Measurements from ENCODE around the gene ITIH1.

- TF ChIP-seq, protein P1, sequence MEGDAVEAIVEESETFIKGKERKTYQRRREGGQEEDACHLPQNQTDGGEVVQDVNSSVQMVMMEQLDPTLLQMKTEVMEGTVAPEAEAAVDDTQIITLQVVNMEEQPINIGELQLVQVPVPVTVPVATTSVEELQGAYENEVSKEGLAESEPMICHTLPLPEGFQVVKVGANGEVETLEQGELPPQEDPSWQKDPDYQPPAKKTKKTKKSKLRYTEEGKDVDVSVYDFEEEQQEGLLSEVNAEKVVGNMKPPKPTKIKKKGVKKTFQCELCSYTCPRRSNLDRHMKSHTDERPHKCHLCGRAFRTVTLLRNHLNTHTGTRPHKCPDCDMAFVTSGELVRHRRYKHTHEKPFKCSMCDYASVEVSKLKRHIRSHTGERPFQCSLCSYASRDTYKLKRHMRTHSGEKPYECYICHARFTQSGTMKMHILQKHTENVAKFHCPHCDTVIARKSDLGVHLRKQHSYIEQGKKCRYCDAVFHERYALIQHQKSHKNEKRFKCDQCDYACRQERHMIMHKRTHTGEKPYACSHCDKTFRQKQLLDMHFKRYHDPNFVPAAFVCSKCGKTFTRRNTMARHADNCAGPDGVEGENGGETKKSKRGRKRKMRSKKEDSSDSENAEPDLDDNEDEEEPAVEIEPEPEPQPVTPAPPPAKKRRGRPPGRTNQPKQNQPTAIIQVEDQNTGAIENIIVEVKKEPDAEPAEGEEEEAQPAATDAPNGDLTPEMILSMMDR (IDR thresholded peaks at IDR 0.05): no peak
- TF ChIP-seq POLR2A (IDR thresholded peaks at IDR 0.05): no peak
Observed at GRCh38 chr3:52754373-52754772, 23.0 kb upstream of the ITIH1 start.
